ENCODE results near the gene ACBD5.

- TF ChIP-seq CTCF (IDR thresholded peaks at IDR 0.05), result no peak
- no peak for TF ChIP-seq POLR2A (IDR thresholded peaks at IDR 0.05)
- TF ChIP-seq POLR2AphosphoS5 (IDR thresholded peaks at IDR 0.05), result no peak
Observed at GRCh38 chr10:27258838-27259812, 18.5 kb upstream of the ACBD5 start.
